GM21576 (cell line): ENCODE results near the gene TTC28.
"Not testable (repeated sequence)": the region's sequence is repeated elsewhere in the genome, so short reads cannot be mapped to it uniquely, and the experiment has no call there.

Experiments used
- ATAC-seq: cut with Tn5 transposase; IDR thresholded peaks from one replicate; pipeline ENCODE4 v1.9.1; 2021; ENCODE audit warnings: mild to moderate bottlenecking, moderate library complexity; ENCODE audit not compliant: unreplicated experiment

TTC28 gene

GRCh38 chr22:28566920-28567499, 112.6 kb downstream of the TTC28 start:
- not testable (repeated sequence) for ATAC-seq

GRCh38 chr22:28563636-28564035, 116.0 kb downstream of the TTC28 start:
- no peak for ATAC-seq

GRCh38 chr22:28562324-28562723, 117.3 kb downstream of the TTC28 start:
- ATAC-seq = no peak

- not testable (repeated sequence) for ATAC-seq
Observed at GRCh38 chr22:28560743-28561101, 118.9 kb downstream of the TTC28 start.

GRCh38 chr22:28560046-28560742, 119.4 kb downstream of the TTC28 start:
- no peak for ATAC-seq

- ATAC-seq = no peak
Observed at GRCh38 chr22:28557184-28557583, 122.5 kb downstream of the TTC28 start.

GRCh38 chr22:28553108-28553866, 126.4 kb downstream of the TTC28 start:
- not testable (repeated sequence) for ATAC-seq

- no peak for ATAC-seq
Observed at GRCh38 chr22:28548406-28548805, 131.2 kb downstream of the TTC28 start.

- no peak for ATAC-seq
Observed at GRCh38 chr22:28547132-28547842, 132.4 kb downstream of the TTC28 start.

- ATAC-seq = no peak
Observed at GRCh38 chr22:28544431-28544868, 135.2 kb downstream of the TTC28 start.

GRCh38 chr22:28542980-28543621, 136.5 kb downstream of the TTC28 start:
- no peak for ATAC-seq

- no peak for ATAC-seq
Observed at GRCh38 chr22:28541137-28541536, 138.5 kb downstream of the TTC28 start.

- no peak for ATAC-seq
Observed at GRCh38 chr22:28538922-28539321, 140.7 kb downstream of the TTC28 start.

- not testable (repeated sequence) for ATAC-seq
Observed at GRCh38 chr22:28530565-28530964, 149.1 kb downstream of the TTC28 start.

- ATAC-seq = not testable (repeated sequence)
Observed at GRCh38 chr22:28529144-28529543, 150.5 kb downstream of the TTC28 start.

- no peak for ATAC-seq
Observed at GRCh38 chr22:28521451-28521850, 158.2 kb downstream of the TTC28 start.

GRCh38 chr22:28514321-28514821, 165.3 kb downstream of the TTC28 start:
- no peak for ATAC-seq

GRCh38 chr22:28512387-28512786, 167.3 kb downstream of the TTC28 start:
- not testable (repeated sequence) for ATAC-seq

- ATAC-seq = no peak
Observed at GRCh38 chr22:28507896-28508295, 171.7 kb downstream of the TTC28 start.

GRCh38 chr22:28506150-28506535, 173.5 kb downstream of the TTC28 start:
- ATAC-seq = no peak
